Endothelial cell of umbilical vein (primary cell): ENCODE measurements around the gene PDE4B. TPM values are rescaled to one million over a fixed set of nuclear protein-coding genes. Genes with fewer than 3 reads are reported as not detected.

ENCODE experiments used
- BruUV-seq: library from RNA; stranded (reverse); fragments of 400-500 nt; replicated peaks from 2 replicates; lab custom pipeline; 2021; lab: Mats Ljungman, UMichigan
- CTCF ChIA-PET: fragments of 300-600, 350-600 bp; sonication (Branson Sonifier 250); formaldehyde crosslinking; loops from one replicate; lab custom pipeline; 2021; ENCODE audit warnings: antibody characterized with exemption, inconsistent platforms; lab: Charles Lee
- POLR2A ChIA-PET: fragments of 300-600, 350-600 bp; sonication (Branson Sonifier 250); formaldehyde crosslinking; loops from one replicate; lab custom pipeline; 2021; ENCODE audit warnings: antibody characterized with exemption, inconsistent platforms; lab: Charles Lee
- DNase-seq: peaks from one replicate; pipeline ENCODE4 v3.0.0-alpha.2; 2011; ENCODE audit warnings: low read depth, low spot score
- FAIRE-seq: peaks from 2 replicates; lab custom pipeline; 2011; peaks lifted over from hg19 to GRCh38; lab: Jason Lieb, UNC
- H2AFZ ChIP-seq: 2 replicates; pipeline ENCODE4 v1.6.0; 2012; ENCODE audit warnings: low read depth, low read length, control low read depth, inconsistent platforms
- H3K27ac ChIP-seq: 2 replicates; pipeline ENCODE4 v1.5.1; 2011; ENCODE audit warnings: low read depth, mild to moderate bottlenecking, control low read depth, low read length, moderate library complexity; ENCODE audit not compliant: insufficient read depth
- H3K27me3 ChIP-seq, 2 experiments: 2 replicates each; pipeline versions ENCODE4 v1.6.0 to v1.6.1; 2011; ENCODE audit warnings: low read length in 2 of 2, mixed read lengths in 1 of 2; ENCODE audit not compliant: control insufficient read depth in 2 of 2, insufficient read depth in 2 of 2
- H3K36me3 ChIP-seq, 2 experiments: 2 replicates in 1 of 2; 3 replicates in 1 of 2; pipeline ENCODE4 v1.5.1; 2011; ENCODE audit warnings: low read length in 2 of 2, mild to moderate bottlenecking in 1 of 2, moderate library complexity in 1 of 2; ENCODE audit not compliant: control insufficient read depth in 2 of 2, insufficient read depth in 2 of 2; ENCODE audit errors: extremely low read depth in 1 of 2
- H3K4me1 ChIP-seq: 3 replicates; pipeline ENCODE4 v1.5.1; 2011; ENCODE audit warnings: mild to moderate bottlenecking, low read length; ENCODE audit not compliant: control insufficient read depth, insufficient read depth; ENCODE audit errors: extremely low read depth
- H3K4me2 ChIP-seq: 2 replicates; pipeline ENCODE4 v1.6.1; 2011; ENCODE audit warnings: low read length, control low read depth, mixed read lengths; ENCODE audit not compliant: insufficient read depth
- H3K4me3 ChIP-seq, 3 experiments: fragments of 200-600 bp in 1 of 3; sonication (generic), shearing (Covaris generic) in 1 of 3; replicated peaks in 1 of 3; 2 replicates each; pipeline ENCODE4 v1.5.1; 2011 to 2016; ENCODE audit warnings: control low read depth in 3 of 3, low read length in 3 of 3, mild to moderate bottlenecking in 2 of 3, inconsistent platforms in 1 of 3, low read depth in 1 of 3, moderate library complexity in 1 of 3; ENCODE audit not compliant: insufficient read depth in 1 of 3
- H3K79me2 ChIP-seq: 2 replicates; pipeline ENCODE4 v1.6.0; 2012; ENCODE audit warnings: low read length, inconsistent platforms; ENCODE audit not compliant: control insufficient read depth, insufficient read depth
- H3K9ac ChIP-seq: replicated peaks from 2 replicates; pipeline ENCODE3; 2011; ENCODE audit warnings: low read length, control low read depth; ENCODE audit not compliant: insufficient read depth; ENCODE audit errors: extremely low read depth
- H3K9me1 ChIP-seq: replicated peaks from 3 replicates; pipeline ENCODE4 v1.6.0; 2011; ENCODE audit warnings: mild to moderate bottlenecking, low read length; ENCODE audit not compliant: control insufficient read depth, insufficient read depth; ENCODE audit errors: extremely low read depth
- H3K9me3 ChIP-seq: replicated peaks from 2 replicates; pipeline ENCODE4 v1.5.1; 2012; ENCODE audit warnings: low read length, inconsistent platforms; ENCODE audit not compliant: control insufficient read depth, insufficient read depth
- H4K20me1 ChIP-seq: replicated peaks from 2 replicates; pipeline ENCODE3; 2011; ENCODE audit warnings: mild to moderate bottlenecking, low read length; ENCODE audit not compliant: control insufficient read depth, insufficient read depth; ENCODE audit errors: extremely low read depth
- EZH2 ChIP-seq: IDR thresholded peaks from 2 replicates; pipeline ENCODE4 v1.6.1; 2012; ENCODE audit warnings: borderline replicate concordance, low read depth, mild to moderate bottlenecking, moderate library complexity, low read length, inconsistent platforms; ENCODE audit not compliant: severe bottlenecking
- FOS ChIP-seq: IDR thresholded peaks from 2 replicates; pipeline ENCODE4 v1.6.1; 2011; ENCODE audit warnings: mild to moderate bottlenecking, low read length, moderate library complexity, borderline replicate concordance; ENCODE audit not compliant: insufficient read depth
- GATA2 ChIP-seq: IDR thresholded peaks from 2 replicates; pipeline ENCODE4 v1.7.0; 2011; ENCODE audit warnings: low read depth, mild to moderate bottlenecking, moderate library complexity, mixed read lengths, low read length; ENCODE audit not compliant: insufficient read length, insufficient read depth
- JUN ChIP-seq: IDR thresholded peaks from 2 replicates; pipeline ENCODE4 v1.6.1; 2011; ENCODE audit warnings: borderline replicate concordance, low read depth; ENCODE audit not compliant: insufficient read length, insufficient read depth
- MYC ChIP-seq: IDR thresholded peaks from one replicate; pipeline ENCODE4 v1.6.1; 2011; ENCODE audit warnings: mild to moderate bottlenecking, low read depth, low read length
- POLR2A ChIP-seq: IDR thresholded peaks from 2 replicates; pipeline ENCODE4 v1.6.1; 2012; ENCODE audit warnings: low read depth, mild to moderate bottlenecking, control low read depth, low read length
- POLR2AphosphoS5 ChIP-seq: IDR thresholded peaks from 2 replicates; pipeline ENCODE4 v1.6.1; 2012; ENCODE audit warnings: low read depth, mild to moderate bottlenecking, control low read depth, low read length, moderate library complexity; ENCODE audit not compliant: insufficient read depth
- dilution Hi-C: fragments of 300-500 bp; cut with MboI; formaldehyde crosslinking; loops from one replicate; pipeline ENCODE4 v1.15.0; 2019; ENCODE audit warnings: low sequenced_read_pairs; ENCODE audit not compliant: extremely low pct_ligation_motif_present
- intact Hi-C: fragments of 100-400 bp; cut with micrococcal nuclease; formaldehyde crosslinking; loops from one replicate; pipeline ENCODE4 v1.10.0; 2022
- polyA plus RNA-seq, 4 experiments: library from polyadenylated mRNA; depleted of rRNA in 3 of 4; stranded (reverse) in 3 of 4; unstranded in 1 of 4; fragments of >200 nt; gene quantifications; 2 replicates each; pipeline versions ENCODE4 v1.2.1 to v1.2.3, GENCODE V29; 2011 to 2012; ENCODE audit warnings: missing spikeins in 1 of 4
- total RNA-seq: library from RNA; stranded (reverse); gene quantifications from 2 replicates; pipeline ENCODE4 v1.2.3, GENCODE V29; 2021
- TF ChIP-seq, protein P1 (sequence below): IDR thresholded peaks from 2 replicates; pipeline ENCODE4 v1.6.1; 2011; ENCODE audit not compliant: insufficient read depth, insufficient read length
- TF ChIP-seq, protein P2 (sequence below), 2 donors: IDR thresholded peaks; 1 replicate in 1 of 2; 2 replicates in 1 of 2; pipeline ENCODE4 v1.5.1; 2011; ENCODE audit warnings: low read length in 2 of 2, mild to moderate bottlenecking in 2 of 2, moderate library complexity in 2 of 2, control low read depth in 1 of 2, inconsistent platforms in 1 of 2, low read depth in 1 of 2; ENCODE audit not compliant: insufficient read depth in 1 of 2; ENCODE audit errors: extremely low read depth in 1 of 2

The PDE4B gene
- total and polyA plus RNA-seq, 2 donors (not counting 3 experiments of a cell fraction or from before 2014, with no cell fraction given), result 63.5 to 69.8 TPM

DNA sequence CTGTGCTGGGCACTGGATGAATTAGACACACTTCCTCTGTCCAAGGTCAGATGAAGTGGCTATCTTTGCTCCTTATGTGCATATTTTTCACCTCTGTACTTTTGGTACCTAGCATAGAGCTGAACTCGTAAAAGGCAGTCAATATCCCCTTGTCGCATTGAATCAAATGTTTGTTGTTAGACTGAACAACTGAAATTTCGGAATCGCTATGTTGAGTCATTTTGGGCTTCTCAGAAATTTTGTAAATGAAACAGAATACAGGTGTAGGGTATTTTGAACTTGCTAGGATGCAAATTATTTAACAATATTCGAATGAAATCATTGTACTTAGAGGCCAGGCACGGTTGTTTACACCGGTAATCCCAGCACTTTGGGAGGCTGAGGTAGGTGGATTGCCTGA is 48.0 kb downstream of the PDE4B start:
- intact Hi-C loops, result no loop called here

DNA sequence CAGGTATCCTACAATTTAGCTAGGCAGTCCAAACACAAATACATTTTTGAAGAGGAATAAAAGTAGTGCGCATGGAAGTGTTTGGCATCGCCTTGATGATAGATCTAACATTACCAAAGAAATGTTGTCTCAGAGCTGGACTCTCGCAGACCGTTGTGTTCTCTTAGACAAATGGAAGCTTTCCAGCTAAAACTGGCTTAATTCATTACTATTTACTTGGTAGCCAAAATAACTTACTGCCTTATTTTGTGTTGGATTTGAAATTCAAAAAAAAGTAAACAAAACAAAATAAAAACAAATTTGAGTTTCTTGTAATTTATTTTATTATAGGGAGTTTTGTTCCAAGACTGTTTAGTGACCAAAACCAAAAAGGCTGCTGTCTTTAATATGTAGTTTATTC is 51.6 kb downstream of the PDE4B start:
- Histone ChIP-seq H3K9me1 (no peaks in the 10 kb centered on the region), H3K4me3 (no peak overlapping the region), H3K9ac (no peak overlapping the region), H3K27ac (no peak overlapping the region), H3K4me2 (no peak overlapping the region), H2AFZ (no peak overlapping the region), H3K4me1 (no peaks in the 10 kb centered on the region), H4K20me1 (no peaks in the 10 kb centered on the region), H3K79me2 (no peaks in the 10 kb centered on the region), H3K9me3 (no peaks in the 10 kb centered on the region), H3K36me3 (no peaks in the 10 kb centered on the region), H3K27me3 (no peaks in the 10 kb centered on the region)
- no TSS peak for BruUV-seq
- dilution Hi-C loops, result no loop called here
- ChIA-PET POLR2A (no interaction called here), CTCF (no interaction called here)
- intact Hi-C loops, result no loop called here
- no peak for DNase-seq
- no peak for TF ChIP-seq JUN
- no peak for TF ChIP-seq MYC
- TF ChIP-seq, protein P1, sequence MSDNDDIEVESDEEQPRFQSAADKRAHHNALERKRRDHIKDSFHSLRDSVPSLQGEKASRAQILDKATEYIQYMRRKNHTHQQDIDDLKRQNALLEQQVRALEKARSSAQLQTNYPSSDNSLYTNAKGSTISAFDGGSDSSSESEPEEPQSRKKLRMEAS, result no peak
- no peak for TF ChIP-seq EZH2
- no peak for TF ChIP-seq FOS
- TF ChIP-seq, protein P2, sequence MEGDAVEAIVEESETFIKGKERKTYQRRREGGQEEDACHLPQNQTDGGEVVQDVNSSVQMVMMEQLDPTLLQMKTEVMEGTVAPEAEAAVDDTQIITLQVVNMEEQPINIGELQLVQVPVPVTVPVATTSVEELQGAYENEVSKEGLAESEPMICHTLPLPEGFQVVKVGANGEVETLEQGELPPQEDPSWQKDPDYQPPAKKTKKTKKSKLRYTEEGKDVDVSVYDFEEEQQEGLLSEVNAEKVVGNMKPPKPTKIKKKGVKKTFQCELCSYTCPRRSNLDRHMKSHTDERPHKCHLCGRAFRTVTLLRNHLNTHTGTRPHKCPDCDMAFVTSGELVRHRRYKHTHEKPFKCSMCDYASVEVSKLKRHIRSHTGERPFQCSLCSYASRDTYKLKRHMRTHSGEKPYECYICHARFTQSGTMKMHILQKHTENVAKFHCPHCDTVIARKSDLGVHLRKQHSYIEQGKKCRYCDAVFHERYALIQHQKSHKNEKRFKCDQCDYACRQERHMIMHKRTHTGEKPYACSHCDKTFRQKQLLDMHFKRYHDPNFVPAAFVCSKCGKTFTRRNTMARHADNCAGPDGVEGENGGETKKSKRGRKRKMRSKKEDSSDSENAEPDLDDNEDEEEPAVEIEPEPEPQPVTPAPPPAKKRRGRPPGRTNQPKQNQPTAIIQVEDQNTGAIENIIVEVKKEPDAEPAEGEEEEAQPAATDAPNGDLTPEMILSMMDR (IDR thresholded peaks at IDR 0.05; ENCODE audit: extremely low read depth in 1 of 2, insufficient read depth in 1 of 2, low read depth in 1 of 2, low read length in 2 of 2), result no peak
- no peak for TF ChIP-seq POLR2AphosphoS5
- no peak for TF ChIP-seq POLR2A
- no peak for TF ChIP-seq GATA2
- FAIRE-seq, result no peak

More for the DNA sequence above, 48.0 kb downstream of the PDE4B start:
- no peak for DNase-seq
- Histone ChIP-seq H2AFZ (no peak overlapping the region), H3K4me1 (peaks cover 4% of the 10 kb centered on the region), H3K79me2 (no peaks in the 10 kb centered on the region), H3K9me1 (no peaks in the 10 kb centered on the region), H3K4me2 (no peak overlapping the region), H3K9me3 (no peaks in the 10 kb centered on the region), H3K36me3 (no peaks in the 10 kb centered on the region), H3K27me3 (no peaks in the 10 kb centered on the region), H3K4me3 (no peak overlapping the region), H3K9ac (no peak overlapping the region), H4K20me1 (no peaks in the 10 kb centered on the region), H3K27ac (no peak overlapping the region)
- no peak for FAIRE-seq
- BruUV-seq, result no TSS peak
- ChIA-PET POLR2A (no interaction called here), CTCF (no interaction called here)
- no peak for TF ChIP-seq POLR2AphosphoS5
- no peak for TF ChIP-seq MYC
- TF ChIP-seq FOS, result no peak
- TF ChIP-seq, protein P1, result no peak
- dilution Hi-C loops, result no loop called here
